Progenitor cell of endocrine pancreas (in vitro differentiated cells): ENCODE results near the gene BTG3. TPM values are rescaled to one million over a fixed set of nuclear protein-coding genes. Genes with fewer than 3 reads are reported as not detected.

Experiments used
- DNase-seq: peaks from one replicate; pipeline ENCODE4 v3.0.0; 2021; ENCODE audit warnings: low spot score; ENCODE audit not compliant: unreplicated experiment
- H3K27ac Mint-ChIP-seq: 2 replicates; pipeline ENCODE4 v1.8.0; 2021; ENCODE audit warnings: mild to moderate bottlenecking, moderate library complexity, mixed read lengths
- H3K27me3 Mint-ChIP-seq: 2 replicates; pipeline ENCODE4 v1.8.0; 2021; ENCODE audit warnings: mixed read lengths
- H3K36me3 Mint-ChIP-seq: 2 replicates; pipeline ENCODE4 v1.8.0; 2022; ENCODE audit warnings: mixed read lengths; ENCODE audit not compliant: insufficient read depth
- H3K4me1 Mint-ChIP-seq: 2 replicates; pipeline ENCODE4 v1.8.0; 2021; ENCODE audit warnings: low read depth, mixed read lengths
- H3K4me3 Mint-ChIP-seq: 2 replicates; pipeline ENCODE4 v1.8.0; 2021; ENCODE audit warnings: low read depth, mild to moderate bottlenecking, moderate library complexity, mixed read lengths
- H3K9me3 Mint-ChIP-seq: 2 replicates; pipeline ENCODE4 v1.8.0; 2021; ENCODE audit warnings: low read depth, mixed read lengths
- CTCF ChIP-seq: fragments of 200-600 bp; sonication (generic); IDR thresholded peaks from one replicate; pipeline ENCODE4 v1.5.0; 2021; ENCODE audit warnings: antibody characterized with exemption, mild to moderate bottlenecking; ENCODE audit not compliant: unreplicated experiment
- total RNA-seq: library from RNA; stranded (reverse); gene quantifications from 2 replicates; pipeline ENCODE4 v1.2.1, GENCODE V29; 2021

The BTG3 gene
- total RNA-seq, 1 donor from 2014 or later: 29.0 TPM

DNA sequence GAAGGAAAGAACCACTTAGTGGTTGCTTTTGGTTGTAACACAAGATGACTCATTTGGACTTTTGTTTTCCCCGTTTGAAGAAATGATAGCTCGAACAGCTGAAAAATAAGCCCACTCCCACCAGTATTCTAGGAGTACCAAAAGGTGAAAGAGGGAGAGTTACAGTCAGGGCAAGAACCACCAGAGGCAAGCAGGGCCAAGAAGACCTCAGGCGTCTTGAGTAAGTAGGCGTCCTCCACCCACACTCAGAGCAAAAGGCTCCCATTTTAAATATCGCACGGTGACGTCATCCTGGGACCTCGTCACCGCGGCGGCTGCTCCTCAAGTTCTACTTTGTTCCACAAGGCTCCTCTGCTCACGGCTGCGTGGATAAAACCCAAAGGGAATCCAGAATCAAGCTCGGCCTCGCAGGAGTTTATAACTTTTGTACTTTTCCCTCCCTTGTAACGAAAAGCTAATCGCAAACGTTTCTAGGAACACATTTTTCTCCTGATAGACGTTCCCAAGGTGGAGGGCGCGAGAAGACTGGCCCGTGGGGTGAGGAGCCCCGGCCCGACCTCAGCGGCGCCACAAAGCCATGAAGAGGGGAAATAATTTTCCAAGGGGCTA lies 1.2 kb downstream of the BTG3 start:
- peak; percentile 38 for DNase-seq
- Mint-ChIP-seq H3K27me3 (no peaks in the 10 kb centered on the region), H3K4me1 (peaks cover 16% of the 10 kb centered on the region), H3K9me3 (no peaks in the 10 kb centered on the region), H3K36me3 (peaks cover 10% of the 10 kb centered on the region), H3K27ac (peak overlapping the region; percentile 97), H3K4me3 (peak overlapping the region; percentile 79)
- TF ChIP-seq CTCF: no peak

DNA sequence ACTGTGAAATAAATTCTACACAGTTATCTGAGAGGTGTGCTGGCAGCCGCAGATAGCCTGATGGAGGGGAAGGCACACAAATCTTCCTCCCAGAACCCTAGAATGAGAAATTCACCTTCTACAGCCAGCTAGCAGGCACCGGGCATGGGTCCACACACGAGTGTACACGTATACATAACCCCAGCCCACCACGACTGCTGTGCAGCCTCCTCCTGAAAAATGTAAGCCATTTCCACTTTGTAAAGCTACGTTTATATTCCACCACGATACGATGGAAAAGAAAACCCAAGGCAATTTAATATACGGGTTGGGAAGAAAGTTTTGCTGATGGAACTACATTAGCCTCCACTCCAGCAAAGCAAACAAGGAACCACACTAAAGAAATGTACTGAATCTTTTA lies 1.8 kb downstream of the BTG3 start:
- DNase-seq: no peak
- H3K27ac Mint-ChIP-seq: peak overlapping the region; percentile 97
- H3K9me3 Mint-ChIP-seq: no peaks in the 10 kb centered on the region
- TF ChIP-seq CTCF: no peak
- H3K36me3 Mint-ChIP-seq: peaks cover 10% of the 10 kb centered on the region
- peak overlapping the region; percentile 79 for H3K4me3 Mint-ChIP-seq
- peaks cover 16% of the 10 kb centered on the region for H3K4me1 Mint-ChIP-seq
- H3K27me3 Mint-ChIP-seq: no peaks in the 10 kb centered on the region

DNA sequence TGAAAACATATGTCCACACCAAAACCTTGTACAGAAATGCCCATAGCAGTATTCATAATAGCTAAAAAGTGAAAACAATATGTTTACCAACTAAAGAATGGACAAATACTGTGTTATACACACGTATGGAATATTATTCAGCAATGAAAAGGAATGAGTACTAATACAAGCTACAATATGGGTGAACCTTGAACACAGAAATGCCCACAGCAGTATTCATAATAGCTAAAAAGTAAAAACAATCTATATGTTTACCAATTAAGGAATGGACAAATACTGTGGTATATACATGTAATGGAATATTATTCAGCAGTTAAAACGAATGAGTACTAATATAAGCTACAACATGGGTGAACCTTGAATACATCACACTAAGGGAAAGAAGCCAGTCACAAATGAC lies 3.0 kb downstream of the BTG3 start:
- Mint-ChIP-seq H3K4me1 (peaks cover 16% of the 10 kb centered on the region), H3K4me3 (peak overlapping the region; percentile 50), H3K36me3 (peaks cover 10% of the 10 kb centered on the region), H3K27ac (no peak overlapping the region), H3K27me3 (no peaks in the 10 kb centered on the region), H3K9me3 (no peaks in the 10 kb centered on the region)
- no peak for DNase-seq
- TF ChIP-seq CTCF: no peak

DNA sequence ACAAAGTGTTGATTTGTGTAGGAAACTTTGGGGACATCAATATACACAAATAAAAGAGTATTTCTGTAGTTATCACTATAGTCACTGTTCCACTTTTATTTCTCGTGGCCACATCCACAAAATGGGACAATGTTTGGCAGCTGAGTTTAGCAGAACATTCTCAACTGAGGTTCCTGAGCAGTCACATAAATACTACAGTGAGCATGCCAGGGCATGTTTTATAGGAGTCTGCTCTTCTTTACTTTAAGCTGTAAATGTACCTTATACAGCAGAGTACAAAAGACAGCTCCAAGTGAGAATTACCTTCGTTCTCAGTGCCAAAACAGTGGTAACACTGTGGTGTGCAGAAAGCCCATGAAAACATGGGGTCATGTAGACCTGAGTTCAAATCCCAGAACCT lies 5.0 kb downstream of the BTG3 start:
- H3K36me3 Mint-ChIP-seq: peaks cover 20% of the 10 kb centered on the region
- H3K27ac Mint-ChIP-seq: no peak overlapping the region
- no peaks in the 10 kb centered on the region for H3K9me3 Mint-ChIP-seq
- H3K4me3 Mint-ChIP-seq: no peak overlapping the region
- no peak for DNase-seq
- TF ChIP-seq CTCF: no peak
- no peaks in the 10 kb centered on the region for H3K27me3 Mint-ChIP-seq
- peaks cover 21% of the 10 kb centered on the region for H3K4me1 Mint-ChIP-seq

GRCh38 chr21:17602874-17603273 lies 9.8 kb downstream of the BTG3 start:
- no peak for DNase-seq
- Mint-ChIP-seq H3K36me3 (peaks cover 27% of the 10 kb centered on the region), H3K27ac (no peak overlapping the region), H3K9me3 (no peaks in the 10 kb centered on the region), H3K27me3 (no peaks in the 10 kb centered on the region), H3K4me1 (peaks cover 5% of the 10 kb centered on the region), H3K4me3 (no peak overlapping the region)
- no peak for TF ChIP-seq CTCF
